GM18498 (cell line): ENCODE data around the gene LHFPL3.

Experiments used
- ATAC-seq: cut with Tn5 transposase; IDR thresholded peaks from one replicate; pipeline ENCODE4 v1.9.1; 2021; ENCODE audit warnings: mild to moderate bottlenecking, moderate library complexity; ENCODE audit not compliant: unreplicated experiment

LHFPL3 gene

GRCh38 chr7:104883718-104884452 is 555.5 kb downstream of the LHFPL3 start:
- ATAC-seq = peak; percentile 84

GRCh38 chr7:104886651-104887050 is 558.2 kb downstream of the LHFPL3 start:
- no peak for ATAC-seq

DNA sequence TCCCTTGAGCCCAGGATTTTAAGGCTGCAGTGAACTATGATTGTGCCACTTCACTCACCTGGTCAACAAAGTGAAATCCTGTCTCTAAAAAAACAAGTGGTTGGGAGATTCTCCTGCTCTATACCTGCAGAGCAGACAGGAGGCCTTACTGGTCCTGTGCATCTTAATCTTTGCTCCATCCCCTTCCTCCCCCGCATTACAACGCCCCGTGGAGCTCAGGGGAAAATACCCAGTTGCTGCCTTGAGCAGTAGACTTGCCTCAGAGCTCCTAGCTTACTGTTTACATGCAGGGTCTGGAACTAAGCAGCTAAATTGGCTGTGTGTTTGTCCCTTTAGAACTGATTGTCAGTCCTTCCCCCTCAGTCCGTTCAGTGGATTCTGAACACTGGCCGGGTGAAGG is 561.8 kb downstream of the LHFPL3 start:
- ATAC-seq = no peak

GRCh38 chr7:104891949-104892348 is 563.5 kb downstream of the LHFPL3 start:
- ATAC-seq = no peak

- no peak for ATAC-seq
These were observed 565.9 kb downstream of the LHFPL3 start for GRCh38 chr7:104894314-104894713.

DNA sequence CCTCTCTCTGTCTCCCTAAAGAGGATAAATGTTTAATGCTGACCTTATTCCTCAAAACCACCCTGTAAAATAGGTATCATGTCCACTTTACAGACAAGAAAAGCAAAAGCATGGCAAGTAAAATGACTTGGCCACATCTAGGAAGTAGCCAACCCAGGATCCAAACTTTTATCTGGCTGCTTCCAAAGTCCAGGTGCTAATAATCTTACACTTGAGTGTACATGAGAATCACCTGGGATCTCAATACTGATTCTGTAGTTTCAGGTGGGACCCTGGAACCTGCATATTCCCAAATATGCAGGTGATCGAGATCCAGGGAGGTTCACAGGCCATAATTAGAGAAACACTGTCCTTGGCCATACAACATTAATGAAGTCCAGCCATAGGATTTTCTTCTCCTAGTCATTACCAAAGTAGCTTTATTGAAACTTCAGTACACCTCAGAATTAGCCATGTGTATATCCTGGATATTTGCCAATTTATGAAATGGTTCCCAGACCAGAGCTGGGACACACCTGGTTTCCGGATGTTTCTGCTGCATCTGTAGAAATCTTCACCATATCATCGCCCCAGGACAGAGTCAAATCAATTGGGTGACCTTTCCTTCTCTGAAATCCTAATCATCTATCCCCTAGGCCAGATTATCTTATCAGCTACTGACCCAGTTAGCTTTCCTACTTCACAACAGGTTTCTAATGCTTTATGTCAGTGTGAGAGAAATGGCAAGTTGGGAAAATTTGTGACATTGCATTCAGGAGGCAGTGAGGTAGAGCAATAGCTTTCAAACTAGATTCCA is 566.5 kb downstream of the LHFPL3 start:
- ATAC-seq = peak; percentile 27

DNA sequence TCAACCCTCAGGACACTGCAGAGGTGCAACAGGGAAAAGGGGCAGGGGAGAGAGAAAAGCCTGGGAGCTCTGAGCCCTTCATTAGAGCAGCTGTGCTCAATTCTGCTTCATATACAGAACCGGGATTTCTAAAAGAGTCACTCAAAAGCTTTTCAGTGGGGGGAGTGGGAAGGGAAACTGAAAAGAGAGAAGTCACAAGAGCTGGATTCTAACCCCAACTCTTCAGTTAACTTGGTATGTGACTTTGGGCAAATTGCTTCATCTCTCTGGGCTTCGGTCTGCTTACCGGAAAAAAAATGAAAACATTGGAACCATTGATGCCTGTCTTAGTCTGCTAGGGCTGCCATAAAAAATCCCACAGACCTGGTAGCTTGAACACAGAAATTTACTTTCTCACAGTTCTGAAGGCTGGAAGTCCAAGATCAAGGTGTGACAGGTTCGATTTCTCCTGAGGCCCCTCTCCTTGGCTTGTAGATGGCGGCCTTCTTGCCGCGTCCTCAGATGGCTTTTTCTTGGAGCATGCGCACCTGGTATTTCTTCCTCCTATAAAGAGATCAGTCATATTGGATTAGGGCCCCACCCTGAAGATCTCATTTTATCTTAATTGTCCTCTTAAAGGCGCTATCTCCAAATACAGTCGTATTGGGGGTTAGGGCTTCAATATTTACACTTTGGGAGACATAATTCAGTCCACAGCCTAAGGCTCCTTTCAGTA is 567.3 kb downstream of the LHFPL3 start:
- peak; percentile 45 for ATAC-seq

DNA sequence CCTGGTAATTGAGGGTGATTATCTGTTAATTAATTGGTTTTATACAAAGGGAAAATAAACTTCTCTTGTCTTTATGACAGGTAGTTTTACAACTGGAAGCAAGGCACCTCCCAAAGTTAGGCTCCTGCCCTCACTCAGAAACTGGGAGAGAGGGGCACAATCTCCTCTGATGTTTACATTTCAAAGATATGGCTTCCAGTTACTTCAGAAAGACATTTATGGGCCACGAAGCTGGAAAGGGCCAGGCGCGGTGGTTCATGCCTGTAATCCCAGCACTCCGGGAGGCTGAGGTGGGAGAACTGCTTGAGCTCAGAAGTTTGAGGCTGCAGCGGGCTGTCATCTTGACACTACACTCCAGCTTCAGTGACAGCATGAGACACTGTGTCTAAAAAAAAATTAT is 570.0 kb downstream of the LHFPL3 start:
- ATAC-seq = no peak

GRCh38 chr7:104900525-104901239 is 572.3 kb downstream of the LHFPL3 start:
- no peak for ATAC-seq

- no peak for ATAC-seq
These were observed 572.8 kb downstream of the LHFPL3 start for GRCh38 chr7:104901240-104901619.

GRCh38 chr7:104902183-104902582 is 573.8 kb downstream of the LHFPL3 start:
- ATAC-seq = no peak

GRCh38 chr7:104903044-104903443 is 574.6 kb downstream of the LHFPL3 start:
- ATAC-seq = no peak

- ATAC-seq = no peak
These were observed 575.4 kb downstream of the LHFPL3 start for GRCh38 chr7:104903846-104904245.

GRCh38 chr7:104906032-104906431 is 577.6 kb downstream of the LHFPL3 start:
- ATAC-seq = no peak

GRCh38 chr7:104906556-104906955 is 578.2 kb downstream of the LHFPL3 start:
- ATAC-seq = no peak

DNA sequence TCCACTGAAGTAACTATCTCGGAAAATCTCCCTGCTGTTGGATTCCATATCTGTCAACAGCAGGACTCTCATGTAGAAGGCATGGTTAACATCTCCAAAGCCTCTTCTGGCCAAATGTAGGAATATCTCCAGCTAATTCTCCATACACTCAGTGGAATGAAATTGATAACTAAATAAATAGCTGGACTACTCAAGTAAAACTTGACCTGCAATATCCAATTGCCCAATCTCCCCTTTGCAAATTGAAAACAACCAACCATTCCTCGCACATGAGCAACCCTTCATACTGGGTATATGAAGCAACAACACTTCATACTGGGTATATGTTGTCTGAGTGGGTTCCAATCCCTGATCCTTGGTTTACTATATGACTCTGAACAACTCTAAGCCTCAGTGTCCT is 580.2 kb downstream of the LHFPL3 start:
- ATAC-seq = no peak

DNA sequence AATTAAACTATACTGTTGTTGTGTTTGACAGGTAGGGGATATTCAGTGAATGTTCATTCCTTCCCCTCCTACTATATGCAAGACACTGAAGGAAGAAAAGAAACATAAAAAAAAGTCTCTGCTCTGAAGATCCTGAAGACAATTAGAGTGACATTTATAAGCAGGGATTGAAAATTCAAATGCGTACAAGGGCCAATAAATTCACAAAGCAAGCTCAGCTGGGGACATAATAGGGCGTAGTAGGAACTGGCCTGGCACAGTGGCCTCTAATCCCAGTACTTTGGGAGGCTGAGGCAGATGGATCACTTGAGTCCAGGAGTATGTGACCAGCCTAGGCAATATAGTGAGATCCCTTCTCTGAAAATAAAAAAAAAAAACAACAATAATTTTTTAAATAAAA is 580.7 kb downstream of the LHFPL3 start:
- ATAC-seq = no peak

DNA sequence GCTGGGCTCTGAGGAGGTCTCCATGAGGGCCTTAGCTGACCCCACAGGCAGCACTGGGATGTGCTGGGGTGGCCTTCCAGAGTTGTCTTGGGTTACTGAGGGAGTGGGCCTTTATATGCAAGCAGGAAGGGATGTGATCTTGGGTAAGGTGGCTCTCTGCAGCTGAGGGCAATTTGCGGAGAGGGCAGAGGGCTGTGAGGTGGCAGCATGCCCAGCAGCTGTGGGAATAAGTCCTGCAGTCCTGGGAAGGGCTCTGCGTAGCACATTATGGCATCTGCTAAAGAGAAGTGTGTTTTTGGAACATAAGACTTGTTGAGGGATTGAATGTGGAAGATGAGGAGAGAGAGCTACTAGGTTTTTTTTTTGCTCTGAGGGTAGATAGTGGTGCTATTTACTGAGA is 586.0 kb downstream of the LHFPL3 start:
- ATAC-seq = no peak

GRCh38 chr7:104921596-104921995 is 593.2 kb downstream of the LHFPL3 start:
- ATAC-seq = no peak

- ATAC-seq = peak; percentile 22
These were observed 594.0 kb downstream of the LHFPL3 start for GRCh38 chr7:104922182-104923009.
